Activated CD4-positive, CD25-positive, alpha-beta regulatory T cell treated with anti-CD3 and anti-CD28 coated beads, Interleukin-2, amount 50 U/mL, for 16 hours (primary cell): ENCODE measurements around the gene PLD3.
"Not testable (repeated sequence)": the region's sequence is repeated elsewhere in the genome, so short reads cannot be mapped to it uniquely, and the experiment has no call there.

Experiments used
- DNase-seq: peaks from one replicate; pipeline ENCODE4 v3.0.0-alpha.2; 2020; ENCODE audit warnings: low read depth, low spot score

The PLD3 gene

DNA sequence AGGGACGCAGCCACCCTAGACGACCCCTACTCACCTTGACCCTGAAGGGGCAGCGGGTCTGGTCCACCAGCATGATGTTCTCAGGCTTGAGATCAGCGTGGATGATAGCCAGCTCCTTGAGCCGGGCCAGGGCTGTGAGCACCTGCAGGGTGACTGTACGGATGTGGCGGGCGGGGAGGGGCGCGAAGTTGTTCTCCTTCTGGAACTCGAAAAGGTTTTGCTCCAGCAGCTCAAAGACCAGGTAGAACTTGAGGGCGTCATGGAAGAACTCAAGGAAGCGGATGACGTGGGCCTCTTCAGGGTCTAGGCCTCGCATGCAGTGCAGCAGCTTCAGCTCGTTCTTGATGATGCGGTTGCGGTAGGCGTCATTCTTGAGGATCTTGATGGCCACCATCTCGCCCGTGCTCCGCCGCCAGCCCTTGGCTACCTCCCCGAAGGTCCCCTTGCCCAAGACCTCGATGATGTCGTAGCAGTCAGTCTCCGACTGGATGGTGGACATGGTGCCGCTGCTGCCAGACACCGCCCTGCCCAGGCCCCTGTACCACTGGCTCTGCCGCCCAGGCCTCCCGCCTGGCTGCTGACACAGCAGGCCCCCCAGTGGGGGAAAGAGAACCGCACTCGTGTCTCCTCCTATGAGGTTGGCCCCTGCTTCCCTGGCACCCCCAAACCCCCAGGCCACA is 41.0 kb downstream of the PLD3 start:
- DNase-seq, result no peak

DNA sequence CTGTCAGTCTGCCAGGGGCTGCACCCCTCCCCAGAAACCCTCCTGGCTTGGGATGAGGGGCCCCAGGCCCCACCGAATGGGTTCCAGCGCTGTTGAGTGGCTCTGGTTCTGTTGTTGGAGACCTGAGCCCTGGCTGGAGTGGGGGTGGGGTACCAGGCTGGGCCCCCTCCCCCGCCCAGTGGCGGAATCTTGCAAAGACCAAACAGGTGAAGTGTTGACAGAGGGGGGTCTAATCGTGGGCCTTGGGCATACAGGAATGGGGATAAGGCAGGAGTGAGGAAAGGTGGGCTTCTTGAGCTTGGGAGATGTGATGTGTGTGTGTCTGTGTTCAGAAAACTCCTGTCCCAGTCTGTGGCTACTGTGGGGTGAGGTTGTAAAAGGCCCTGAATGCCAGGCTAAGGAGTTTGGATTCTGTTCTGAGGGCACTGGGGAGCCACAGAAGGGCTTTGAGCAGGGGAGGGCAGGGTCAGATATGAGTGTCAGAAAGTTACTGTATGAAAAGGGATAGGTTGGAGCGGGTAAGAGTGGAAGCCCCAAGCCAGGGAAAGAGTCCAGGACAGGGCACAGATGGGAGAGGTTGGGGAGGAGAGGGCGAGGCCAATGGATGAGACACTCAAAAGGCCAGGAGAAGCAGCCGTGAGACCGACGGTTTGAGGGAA is 41.7 kb downstream of the PLD3 start, which contains the start of gene HIPK4:
Gene HIPK4, minus strand, starts transcription at position 98 of the 659 bp plus-strand sequence. CDS start 279 bp downstream, outside the sequence.
- no peak for DNase-seq

DNA sequence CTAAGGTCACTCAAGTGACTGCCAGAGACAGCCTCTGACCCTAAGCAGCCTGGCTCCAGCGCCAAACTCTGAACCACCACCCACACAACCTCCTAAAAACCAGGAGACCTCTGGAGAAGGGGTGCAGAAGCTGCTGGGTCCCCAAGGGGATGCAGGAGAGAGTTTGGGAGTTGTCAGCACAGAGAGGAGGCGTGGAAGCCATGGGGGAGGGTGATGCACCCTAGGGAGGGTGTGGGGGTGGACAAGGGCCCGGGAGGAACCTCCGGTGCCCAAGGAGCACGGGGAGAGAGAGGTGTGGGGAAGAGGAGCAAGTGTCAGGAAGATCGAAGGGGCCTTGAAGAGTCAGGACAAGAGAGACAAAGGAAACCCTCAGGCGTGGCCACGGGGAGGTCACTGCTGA is 43.6 kb downstream of the PLD3 start:
- no peak for DNase-seq

DNA sequence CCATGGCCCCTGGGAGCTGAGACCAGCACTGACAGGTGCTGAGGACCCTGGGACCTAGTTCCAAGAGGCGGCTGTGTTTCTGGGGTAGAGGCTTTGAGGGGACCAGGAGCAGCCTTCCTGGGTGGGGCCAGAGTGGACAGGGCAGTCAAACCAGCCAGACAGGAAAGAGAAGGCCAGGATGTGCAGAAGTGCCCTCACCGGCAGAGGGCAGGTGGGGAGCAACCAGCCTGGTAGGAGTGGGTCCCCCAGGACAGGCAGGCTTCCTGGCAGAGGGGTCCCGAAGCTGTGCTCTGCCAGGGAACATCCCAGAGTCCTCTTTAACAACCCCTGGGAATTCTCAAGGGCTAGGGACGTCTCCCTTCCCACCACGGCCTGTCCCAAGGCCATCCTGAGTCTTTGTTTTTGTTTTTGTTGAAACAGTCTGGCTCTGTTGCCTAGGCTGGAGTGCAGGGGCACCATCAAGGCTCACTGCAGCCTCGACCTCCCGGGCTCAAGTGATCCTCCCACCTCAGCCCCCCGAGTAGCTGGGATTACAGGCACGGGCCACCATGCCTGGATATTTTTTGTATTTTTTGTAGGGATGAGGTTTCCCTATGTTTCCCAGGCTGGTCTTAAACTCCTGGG is 44.5 kb downstream of the PLD3 start:
- DNase-seq, result no peak

DNA sequence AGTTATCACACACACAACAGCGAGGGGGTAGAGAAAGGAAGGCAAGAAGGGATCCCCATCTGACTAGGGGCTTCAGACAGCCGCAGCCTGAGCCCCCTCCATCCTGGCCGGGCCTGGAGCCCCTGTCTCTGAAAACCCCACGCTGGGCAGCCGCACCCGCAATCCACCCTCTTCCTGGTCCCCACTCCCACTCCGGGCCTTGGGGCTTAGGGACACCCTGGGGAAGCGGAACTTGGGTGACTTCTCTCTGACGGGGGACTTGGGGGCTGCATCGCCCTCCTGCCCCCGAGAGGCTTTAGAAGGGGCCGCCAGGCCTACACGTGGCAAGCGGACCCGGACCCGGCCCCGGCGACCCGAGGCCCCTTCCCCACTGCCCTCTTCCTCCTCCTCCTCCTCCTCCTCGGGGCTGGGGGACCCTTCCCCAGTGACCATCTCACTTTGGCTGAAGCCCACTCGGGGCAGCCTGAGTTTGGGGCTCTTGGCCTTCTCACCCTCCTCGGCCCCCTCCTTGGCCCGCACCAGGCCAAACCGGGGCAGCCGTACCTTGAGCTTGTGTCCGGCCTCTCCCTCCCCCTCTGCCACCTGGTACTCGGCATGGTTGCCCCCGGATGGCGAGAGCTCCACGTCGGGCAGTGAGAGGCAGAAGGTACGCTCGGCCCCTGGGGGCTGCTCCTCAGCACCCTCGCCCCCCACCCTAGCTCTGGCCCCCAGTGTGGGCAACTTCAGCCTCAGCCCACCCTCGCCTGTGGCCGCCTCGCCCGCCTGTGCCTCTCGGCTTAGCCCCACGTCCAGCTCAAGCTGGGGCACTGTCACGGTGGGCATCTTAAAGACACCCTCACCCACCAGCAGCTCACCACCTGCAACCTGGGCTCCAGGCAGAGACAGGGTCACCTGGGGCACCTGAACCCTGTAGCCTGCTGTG is 45.7 kb downstream of the PLD3 start:
- DNase-seq, result no peak

DNA sequence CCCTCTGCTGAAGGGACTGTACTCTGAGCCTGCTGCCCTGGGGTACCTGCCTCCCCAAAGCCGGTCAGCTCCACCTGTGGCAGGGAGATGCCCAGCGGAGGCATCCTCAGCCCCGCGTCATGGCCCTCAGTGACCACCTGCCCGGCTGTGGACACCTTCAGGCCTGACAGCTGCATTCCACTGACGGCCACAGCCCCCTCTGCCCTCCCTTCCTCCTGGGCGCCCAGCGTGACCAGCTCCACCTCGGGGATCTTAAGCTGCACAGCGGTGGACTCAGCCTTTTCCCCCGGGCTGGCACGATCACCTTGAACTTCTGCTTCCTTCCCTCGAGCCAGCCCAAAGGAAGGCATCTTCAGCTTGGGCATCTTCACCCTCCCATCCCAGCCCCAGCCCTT is 46.3 kb downstream of the PLD3 start:
- DNase-seq, result no peak

DNA sequence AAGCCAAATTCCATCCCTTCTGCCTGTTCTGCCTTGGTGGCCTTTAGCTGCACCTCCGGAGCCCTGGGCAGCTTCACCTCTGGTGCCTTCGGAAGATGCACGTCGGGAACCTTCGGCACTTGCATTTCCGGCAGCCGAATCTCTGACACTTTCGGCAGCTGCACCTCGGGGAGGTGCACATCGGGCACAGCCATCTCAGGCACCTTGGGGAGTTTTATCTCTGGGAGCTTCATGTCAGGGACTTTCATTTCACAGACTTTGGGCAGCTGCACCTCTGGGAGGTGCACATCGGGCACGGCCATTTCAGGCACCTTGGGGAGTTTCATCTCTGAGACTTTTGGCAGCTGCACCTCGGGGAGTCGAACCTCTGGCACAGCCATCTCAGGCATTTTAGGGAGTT is 47.5 kb downstream of the PLD3 start:
- DNase-seq, result no peak

DNA sequence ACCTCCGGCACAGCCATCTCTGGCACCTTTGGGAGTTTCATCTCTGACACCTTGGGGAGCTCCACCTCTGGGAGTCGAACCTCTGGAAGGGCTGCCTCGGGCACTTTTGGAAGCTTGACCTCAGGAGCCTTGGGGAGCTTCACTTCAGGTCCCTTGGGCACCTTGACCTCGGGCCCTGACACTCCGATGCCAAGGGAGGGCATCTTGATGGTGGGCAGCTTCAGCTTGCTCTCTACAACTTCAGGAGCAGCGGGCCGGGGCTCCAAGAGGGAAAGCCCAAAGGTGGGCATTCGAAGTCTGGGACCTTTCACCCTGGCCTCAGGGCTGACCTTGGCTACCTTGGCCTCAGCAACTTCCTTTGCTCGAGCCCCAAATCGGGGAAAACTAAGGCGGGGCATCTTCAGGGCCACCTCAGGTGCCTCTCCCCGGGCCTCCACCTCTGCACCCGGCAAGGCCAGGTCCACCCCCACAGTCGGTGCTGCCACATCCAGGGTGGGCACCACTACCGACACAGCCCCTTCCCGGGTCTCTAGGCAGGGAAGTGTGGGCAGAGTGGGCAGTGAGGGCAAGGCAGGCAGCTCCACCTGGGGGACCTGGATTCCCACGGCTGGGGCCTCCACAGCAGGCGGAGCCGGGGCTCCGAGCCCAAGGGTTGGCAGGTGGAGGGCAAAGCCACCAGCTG is 48.5 kb downstream of the PLD3 start:
- no peak for DNase-seq

DNA sequence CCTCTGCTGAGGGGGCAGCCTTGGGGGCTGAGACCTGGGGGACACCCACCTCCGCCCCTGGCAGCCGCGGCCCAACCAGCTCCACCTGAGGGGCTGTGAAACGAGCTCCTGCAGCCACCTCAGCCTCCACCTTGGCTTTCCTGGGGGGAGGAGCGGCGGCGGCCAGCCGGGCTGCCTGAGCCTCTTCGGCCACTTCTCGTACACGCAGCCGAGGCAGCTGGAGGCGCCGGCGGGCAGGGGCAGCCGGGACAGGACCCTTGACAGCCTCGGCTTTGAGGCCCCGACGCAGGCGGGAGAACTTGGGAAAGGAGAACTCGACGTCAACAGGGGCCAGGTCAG is 49.0 kb downstream of the PLD3 start:
- no peak for DNase-seq

DNA sequence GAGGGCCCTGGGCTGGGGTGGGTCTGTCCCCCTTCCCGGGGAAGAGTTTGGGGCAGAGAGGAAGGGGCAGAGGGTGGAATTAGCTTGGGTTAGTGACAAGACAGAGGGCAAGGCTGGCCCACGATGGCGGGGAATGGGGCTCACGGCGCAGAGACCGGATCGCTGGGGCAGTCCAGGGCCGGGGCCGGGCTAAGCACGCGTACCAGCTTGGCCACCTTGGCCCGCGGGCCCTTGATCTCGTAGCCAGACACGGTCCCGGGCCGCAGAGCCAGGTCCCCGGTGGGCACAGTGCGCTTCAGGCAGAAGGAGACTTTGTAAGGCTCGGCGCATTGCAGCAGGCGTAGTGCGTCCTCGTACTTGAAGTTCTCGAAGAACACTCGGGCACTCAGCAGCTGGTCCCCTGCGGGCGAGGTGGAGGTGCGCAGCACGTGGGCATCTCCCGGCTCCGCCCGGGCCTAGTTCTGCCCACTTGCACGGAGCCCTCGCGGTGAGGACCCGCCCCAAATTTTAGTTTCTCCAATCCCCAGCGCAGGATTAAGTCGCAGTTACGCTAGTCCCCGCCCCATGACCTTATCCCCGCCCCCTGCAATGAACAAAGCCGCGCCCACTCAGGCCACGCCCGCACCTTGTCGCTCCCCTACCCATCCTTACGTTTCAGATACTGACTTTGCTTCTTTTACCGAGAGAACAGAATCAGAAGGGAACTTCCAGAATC is 50.1 kb downstream of the PLD3 start:
- peak; percentile 16 for DNase-seq

DNA sequence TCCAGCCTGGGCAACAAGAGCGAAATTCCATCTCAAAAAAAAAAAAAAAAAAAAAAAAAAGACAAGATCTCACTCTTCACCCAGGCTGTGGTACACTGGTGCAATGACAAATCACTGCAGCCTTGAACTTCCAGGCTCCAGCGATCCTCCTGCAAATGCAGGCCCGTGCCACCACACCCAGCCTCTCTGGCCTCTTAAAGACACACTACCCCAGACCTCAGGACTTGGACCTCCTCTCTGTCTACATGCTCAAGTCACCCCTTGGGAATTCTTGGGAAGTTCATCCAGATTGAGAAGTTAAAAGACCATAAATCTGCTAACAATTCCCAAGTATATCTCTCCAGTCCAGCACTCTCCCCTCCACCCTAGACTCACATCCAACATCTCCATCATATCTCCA is 52.1 kb downstream of the PLD3 start:
- DNase-seq, result no peak

DNA sequence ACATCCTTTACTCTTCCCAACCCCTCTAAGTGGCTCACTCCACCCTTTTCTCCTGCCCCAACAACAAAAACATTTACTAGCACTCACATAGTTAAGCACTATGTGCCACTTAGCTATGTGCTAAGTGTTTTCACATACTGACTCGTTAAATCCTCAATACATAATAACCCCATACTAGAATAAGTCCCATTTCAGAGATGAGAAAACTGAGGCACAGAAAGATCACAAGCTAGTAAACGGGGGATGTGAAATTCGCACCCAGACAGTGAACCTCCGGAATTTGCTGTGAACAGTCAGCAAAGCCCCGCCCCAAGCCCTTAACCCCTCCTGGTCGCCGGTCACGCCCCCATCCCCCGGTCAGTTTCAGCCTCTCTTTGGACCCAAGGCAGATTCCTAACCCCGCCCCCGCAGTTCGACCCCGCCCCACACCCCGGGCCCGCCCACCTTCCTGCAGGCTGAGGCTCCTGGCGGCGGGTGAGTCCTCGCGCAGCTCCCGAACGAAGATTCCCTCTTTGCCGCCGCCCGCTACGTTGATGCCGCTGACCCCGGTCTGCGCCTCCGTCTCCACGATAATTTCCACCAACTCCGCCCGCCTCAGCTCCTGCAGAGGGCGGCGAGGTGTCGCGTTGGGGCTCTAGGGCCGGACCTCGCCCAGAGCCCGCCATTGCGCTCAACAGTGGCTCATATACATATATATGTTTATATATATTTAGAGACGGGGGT is 54.9 kb downstream of the PLD3 start:
- DNase-seq, result peak; percentile 47

DNA sequence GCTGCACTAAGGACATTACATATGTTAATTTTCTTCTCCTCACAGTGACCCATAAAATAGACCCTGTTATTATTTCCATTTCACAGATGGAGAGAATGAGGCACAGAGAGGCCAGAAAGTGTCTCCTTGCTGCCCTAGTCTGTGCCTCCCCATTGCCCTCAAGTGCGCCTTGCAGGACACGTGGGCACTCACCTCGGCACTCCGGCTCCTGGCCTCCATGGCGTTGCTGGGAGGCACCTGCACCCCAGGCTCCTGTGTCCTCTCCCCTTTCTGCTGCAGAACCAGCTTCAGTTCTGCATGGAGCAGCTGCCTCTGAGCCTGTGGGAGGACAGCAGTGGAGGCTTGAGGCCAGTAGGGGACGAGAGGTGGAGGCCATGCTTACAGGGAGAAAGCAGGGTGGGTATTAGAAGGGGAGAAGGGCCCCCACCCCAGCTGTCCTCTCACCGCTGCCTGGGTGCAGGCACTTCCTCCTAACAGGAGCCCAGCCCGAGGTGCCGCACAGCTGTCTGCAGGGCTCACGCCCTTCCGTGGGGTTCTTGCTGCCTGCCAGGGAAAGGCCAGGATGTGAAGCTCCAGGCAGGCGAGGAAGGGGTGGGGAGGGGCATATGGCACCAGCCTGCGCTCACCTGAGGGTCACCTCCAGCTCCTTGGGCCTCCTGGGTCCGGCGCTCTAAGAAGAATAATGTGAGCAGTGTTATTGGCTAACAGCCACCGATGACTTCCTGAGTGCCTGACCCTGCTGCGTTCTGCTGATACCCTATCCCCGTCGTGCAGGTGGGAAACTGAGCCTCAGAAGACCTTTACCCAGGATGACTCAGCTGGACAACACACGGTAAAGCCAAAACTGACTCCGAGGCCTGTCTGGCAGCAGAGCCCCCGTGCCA is 59.5 kb downstream of the PLD3 start:
- DNase-seq, result no peak

DNA sequence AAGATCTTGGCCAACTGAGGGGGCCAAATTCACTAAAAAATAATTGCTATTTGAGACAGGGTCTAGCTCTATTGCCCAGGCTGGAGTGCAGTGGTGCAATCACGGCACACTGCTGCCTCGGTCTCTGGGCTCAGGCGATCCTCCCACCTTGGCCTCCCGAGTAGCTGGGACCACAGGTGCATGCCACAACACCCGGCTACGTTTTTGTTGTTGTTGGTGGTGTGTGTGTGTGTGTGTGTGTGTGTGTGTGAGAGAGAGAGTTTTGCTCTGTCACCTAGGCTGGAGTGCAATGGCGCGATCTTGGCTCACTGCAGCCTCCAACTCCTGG is 60.1 kb downstream of the PLD3 start:
- DNase-seq, result not testable (repeated sequence)

DNA sequence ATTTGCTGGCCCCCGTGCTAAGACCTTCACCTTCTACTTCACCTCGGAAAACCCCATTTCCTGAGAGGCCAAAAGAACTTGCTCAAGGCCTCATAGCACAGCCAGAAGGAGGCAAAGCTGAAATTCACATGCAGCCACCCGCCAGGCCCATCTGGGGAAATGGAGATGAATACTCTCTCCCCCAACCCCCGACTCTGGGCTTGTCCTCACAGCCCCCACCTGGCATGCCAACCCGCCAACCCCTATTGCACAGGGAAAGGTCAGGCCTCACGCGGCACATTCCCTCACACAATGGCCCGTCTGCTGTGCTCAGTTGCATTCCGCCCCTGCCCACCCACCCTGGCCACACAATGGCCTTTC is 61.5 kb downstream of the PLD3 start:
- DNase-seq, result no peak

DNA sequence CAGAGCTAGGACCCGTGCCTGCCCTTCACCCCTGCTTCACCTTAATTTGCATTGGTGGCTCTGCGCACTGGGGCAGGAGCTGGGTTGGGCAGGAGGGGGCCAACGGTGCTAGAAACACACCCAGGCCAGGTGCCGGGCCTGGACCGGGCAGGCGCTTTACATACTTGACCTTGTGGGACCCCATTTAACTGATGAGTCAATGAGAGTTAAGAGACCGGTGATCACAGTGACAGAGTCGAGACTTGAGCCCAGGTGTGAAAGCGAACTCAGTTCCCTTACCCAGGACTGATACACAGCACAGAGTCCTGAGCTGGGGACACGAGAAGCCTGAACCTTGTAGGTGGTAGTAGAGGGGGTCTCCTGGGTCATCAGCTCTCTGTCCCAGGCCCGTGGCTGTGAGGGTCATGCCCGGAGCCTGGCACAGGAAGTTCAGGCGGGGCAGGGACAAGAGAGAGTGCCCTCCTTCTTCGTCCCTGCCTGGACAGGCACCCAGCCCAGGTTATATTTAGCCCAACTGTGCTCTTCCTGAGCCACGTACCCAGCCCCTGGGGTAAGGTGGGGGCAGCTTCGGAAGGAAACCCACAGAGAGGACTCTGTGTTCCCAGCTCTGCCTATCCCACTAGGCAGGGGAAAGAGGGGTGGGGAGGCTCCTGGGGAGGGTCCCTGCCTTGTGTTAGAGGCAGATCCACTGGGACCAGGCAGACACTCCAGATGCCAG is 62.8 kb downstream of the PLD3 start:
- DNase-seq, result no peak

DNA sequence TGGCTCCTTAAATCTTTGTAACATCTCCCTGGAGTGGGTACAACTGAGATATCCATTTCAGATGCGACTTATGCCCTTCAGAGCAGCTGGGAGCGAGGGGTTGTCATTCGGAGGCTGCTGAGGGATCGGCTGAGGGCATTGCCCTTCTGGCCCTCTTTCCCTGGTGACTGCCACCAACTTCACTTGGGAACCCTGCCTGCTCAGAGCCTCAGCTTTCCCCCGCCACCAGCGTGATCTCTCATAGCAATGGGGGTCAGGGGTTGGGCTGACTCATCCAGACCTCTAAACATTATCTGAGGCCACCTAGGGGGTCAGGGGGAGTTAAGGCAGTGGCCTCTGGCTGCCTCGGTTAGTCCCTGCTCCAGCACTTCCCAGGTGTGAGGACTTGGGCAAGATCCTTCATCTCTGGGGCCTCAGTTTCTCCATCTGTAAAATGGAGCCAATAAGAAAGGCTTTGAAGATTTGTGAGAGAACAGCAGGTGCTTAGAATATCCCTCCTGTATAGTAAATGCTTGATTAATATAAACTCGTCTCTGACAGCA is 63.5 kb downstream of the PLD3 start:
- no peak for DNase-seq

DNA sequence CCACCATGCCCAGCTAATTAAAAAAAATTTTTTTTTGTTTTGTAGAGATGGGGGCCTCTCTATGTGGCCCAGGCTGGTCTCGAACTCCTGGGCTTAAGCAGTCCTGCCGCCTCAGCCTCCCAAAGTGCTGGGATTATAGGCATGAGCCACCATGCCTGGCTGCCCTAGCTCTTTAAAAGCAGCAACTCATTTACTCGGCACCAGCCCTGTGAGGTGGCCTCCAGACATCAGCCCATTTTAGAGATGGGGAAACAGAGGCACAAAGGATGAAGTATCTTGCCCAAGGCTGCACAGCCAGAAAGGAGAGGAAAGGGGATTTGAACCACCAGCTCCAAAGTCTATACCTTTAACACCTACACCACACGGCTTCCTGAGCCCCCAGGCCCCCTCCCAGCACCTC is 64.4 kb downstream of the PLD3 start:
- no peak for DNase-seq
